Adrenal gland (tissue), 19 donors: ENCODE data around the gene AMTN. TPM values are rescaled to one million over a fixed set of nuclear protein-coding genes. Genes with fewer than 3 reads are reported as not detected.

Experiments
- DNase-seq, 7 donors: peaks; one replicate each; pipeline ENCODE4 v3.0.0-alpha.2; 2019 to 2020
- H3K27ac ChIP-seq, 5 donors: fragments of 200-600 bp; sonication (generic) in 4 of 5; 1 replicate in 3 of 5; 2 replicates in 2 of 5; pipeline versions ENCODE4 v1.5.1 to v1.8.0; 2016 to 2020; ENCODE audit warnings: mild to moderate bottlenecking in 1 of 5
- H3K27me3 ChIP-seq: fragments of 200-600 bp; 2 replicates; pipeline ENCODE4 v1.8.0; 2021
- H3K36me3 ChIP-seq, 2 donors: fragments of 200-600 bp; replicated peaks in 1 of 2; 1 replicate in 1 of 2; 2 replicates in 1 of 2; pipeline versions ENCODE4 v1.5.1 to v1.8.0; 2018 to 2022
- H3K4me1 ChIP-seq, 2 donors: fragments of 200-600 bp; replicated peaks in 1 of 2; 1 replicate in 1 of 2; 2 replicates in 1 of 2; pipeline versions ENCODE4 v1.5.1 to v1.8.0; 2018 to 2021
- H3K4me3 ChIP-seq, 4 donors: fragments of 200-600 bp; sonication (generic) in 3 of 4; one replicate each; pipeline ENCODE4 v1.5.1; 2016 to 2018
- H3K9me3 ChIP-seq, 3 donors: fragments of 200-600 bp; sonication (generic) in 1 of 3; replicated peaks in 1 of 3; 1 replicate in 2 of 3; 2 replicates in 1 of 3; pipeline versions ENCODE4 v1.5.1 to v1.8.0; 2016 to 2021
- POLR2A ChIP-seq, 2 donors: fragments of 450-650 bp; IDR thresholded peaks; one replicate each; pipeline ENCODE4 v1.6.1; 2017; ENCODE audit warnings: antibody characterized with exemption in 2 of 2, mild to moderate bottlenecking in 2 of 2, moderate library complexity in 1 of 2
- WGBS, 4 donors: extraction: QIAGEN DNeasy Blood & Tissue Kit in 2 of 4; methylation state at CpG; one replicate each; pipeline versions ENCODE4 v1.1.5 to v1.1.7; 2013 to 2017; 5-methylcytosine and 5-hydroxymethylcytosine counted together
- intact Hi-C, 2 donors: fragments of 100-400 bp; cut with DNase I; formaldehyde crosslinking; loops; one replicate each; pipeline versions ENCODE4 v1.14.1 to v1.15.0; 2022 to 2023
- long read RNA-seq, 10 donors: library from polyadenylated mRNA in 3 of 10; unstranded in 2 of 10; stranded (forward) in 1 of 10; transcript quantifications; one replicate each; pipeline ENCODE4 v2.0.0 and lab custom pipeline, GENCODE V29; 2021 to 2026
- polyA plus RNA-seq, 3 donors: library from polyadenylated mRNA; stranded (reverse); fragments of 200-250 nt in 2 of 3; fragments of 350-450 nt in 1 of 3; fragmentation: Illumina TruSeq in 1 of 3; extraction: RNeasy Lipid Tissue Mini Kit (QIAGEN cat#74804) in 1 of 3; gene quantifications; one replicate each; pipeline ENCODE4 v1.2.3, GENCODE V29; 2013 to 2014
- total RNA-seq, 9 donors: library from RNA; depleted of rRNA in 4 of 9; stranded (reverse); fragments of >200 nt in 4 of 9; fragments of 120-200 nt in 1 of 9; fragmentation: NEBNext Ultra II Directional in 1 of 9; extraction: Animal tissue kit (Norgen Biotek cat#: 25700) in 1 of 9; gene quantifications; one replicate each; pipeline versions ENCODE4 v1.1.0 to v1.2.4, GENCODE V29; 2013 to 2023
- TF ChIP-seq, protein P1 (sequence below), 6 experiments: fragments of 450-650 bp in 4 of 6; fragments of 200-600 bp in 2 of 6; sonication (generic) in 1 of 6; IDR thresholded peaks; 1 replicate in 5 of 6; 2 replicates in 1 of 6; pipeline versions ENCODE4 v1.5.1 to v1.8.0; 2016 to 2021; ENCODE audit warnings: antibody characterized with exemption in 6 of 6, mild to moderate bottlenecking in 2 of 6, moderate library complexity in 1 of 6
- donor health status: healthy with polysubstance abuse.
- donor health status: Bipolar disorder and iron deficiency.
- donor health status: DM: yes; HTN: yes; CAD: no.
- donor health status: DM: no; HTN: no; CAD: no.
- donor health status: DM: no; HTN: no; CAD: no.
- donor health status: DM: yes; HTN: yes; CAD: no.

The AMTN gene
- total RNA-seq (not detected), polyA plus RNA-seq (not detected)
- long read RNA-seq, donor 1: 0 reads
- long read RNA-seq, donor 2: 0 reads
- long read RNA-seq, donor 3: 0 reads
- long read RNA-seq, donor 4: 0 reads
- long read RNA-seq, donor 5: 0 reads
- long read RNA-seq, donor 6: 0 reads
- long read RNA-seq, donor 7: 0 reads
- long read RNA-seq, donor 8: 0 reads
- long read RNA-seq, donor 9: 0 reads
- long read RNA-seq, donor 10: 0 reads

DNA sequence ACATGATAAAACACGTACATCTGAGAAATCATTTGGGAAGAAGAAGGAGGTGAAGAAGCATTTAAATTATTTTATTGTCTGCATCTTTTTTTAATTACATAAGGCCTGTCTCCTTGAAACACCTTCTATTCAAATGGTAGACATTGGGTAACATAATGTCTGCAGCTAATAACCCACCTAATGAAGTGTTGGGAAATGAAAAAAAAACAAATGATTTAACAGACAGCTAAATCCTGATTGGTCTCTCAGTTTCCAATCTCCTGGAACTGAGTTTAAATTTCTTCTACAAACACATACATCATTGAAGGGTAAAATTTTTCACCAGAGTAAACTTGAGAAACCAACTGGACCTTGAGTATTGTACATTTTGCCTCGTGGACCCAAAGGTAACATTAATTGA, at the start of gene AMTN:
Gene AMTN, plus strand, starts transcription at position 301 of the 400 bp plus-strand sequence. CDS start 209 bp downstream, outside the sequence.
- DNase-seq: no peak
- WGBS, 4 donors: 57 to 67% (median 61%) methylated on average over 2 of the region's 2 CpGs
- no peaks in the 10 kb centered on the region for H3K4me1 ChIP-seq
- no peaks in the 10 kb centered on the region for H3K27me3 ChIP-seq
- no peak for TF ChIP-seq POLR2A (IDR thresholded peaks at IDR 0.05)
- TF ChIP-seq, protein P1, sequence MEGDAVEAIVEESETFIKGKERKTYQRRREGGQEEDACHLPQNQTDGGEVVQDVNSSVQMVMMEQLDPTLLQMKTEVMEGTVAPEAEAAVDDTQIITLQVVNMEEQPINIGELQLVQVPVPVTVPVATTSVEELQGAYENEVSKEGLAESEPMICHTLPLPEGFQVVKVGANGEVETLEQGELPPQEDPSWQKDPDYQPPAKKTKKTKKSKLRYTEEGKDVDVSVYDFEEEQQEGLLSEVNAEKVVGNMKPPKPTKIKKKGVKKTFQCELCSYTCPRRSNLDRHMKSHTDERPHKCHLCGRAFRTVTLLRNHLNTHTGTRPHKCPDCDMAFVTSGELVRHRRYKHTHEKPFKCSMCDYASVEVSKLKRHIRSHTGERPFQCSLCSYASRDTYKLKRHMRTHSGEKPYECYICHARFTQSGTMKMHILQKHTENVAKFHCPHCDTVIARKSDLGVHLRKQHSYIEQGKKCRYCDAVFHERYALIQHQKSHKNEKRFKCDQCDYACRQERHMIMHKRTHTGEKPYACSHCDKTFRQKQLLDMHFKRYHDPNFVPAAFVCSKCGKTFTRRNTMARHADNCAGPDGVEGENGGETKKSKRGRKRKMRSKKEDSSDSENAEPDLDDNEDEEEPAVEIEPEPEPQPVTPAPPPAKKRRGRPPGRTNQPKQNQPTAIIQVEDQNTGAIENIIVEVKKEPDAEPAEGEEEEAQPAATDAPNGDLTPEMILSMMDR (IDR thresholded peaks at IDR 0.05): no peak
- no peak within 1 kb of the TSS for H3K27ac ChIP-seq
- no peaks in the 10 kb centered on the region for H3K9me3 ChIP-seq
- H3K36me3 ChIP-seq: no peaks in the 10 kb centered on the region
- intact Hi-C loops: no loop called here
- H3K4me3 ChIP-seq: no peak within 1 kb of the TSS

- Histone ChIP-seq H3K27ac (no peak within 1 kb of the TSS), H3K27me3 (no peaks in the 10 kb centered on the region), H3K4me1 (no peaks in the 10 kb centered on the region), H3K36me3 (no peaks in the 10 kb centered on the region), H3K9me3 (no peaks in the 10 kb centered on the region), H3K4me3 (no peak within 1 kb of the TSS)
- DNase-seq: no peak
- TF ChIP-seq, protein P1 (IDR thresholded peaks at IDR 0.05): no peak
- TF ChIP-seq POLR2A (IDR thresholded peaks at IDR 0.05): no peak
- intact Hi-C loops: no loop called here
- WGBS, 4 donors: 63 to 76% (median 69%) methylated on average over 4 of the region's 4 CpGs
These were observed 46.5 kb upstream of the AMTN start, which contains the start of gene MUC7 for GRCh38 chr4:70471897-70472296. Gene MUC7, plus strand, starts transcription at chr4:70472197. Its CDS starts 1,825 bp downstream, at chr4:70474022.

GRCh38 chr4:70473679-70474078, 44.7 kb upstream of the AMTN start:
- Histone ChIP-seq H3K9me3 (no peaks in the 10 kb centered on the region), H3K4me1 (no peaks in the 10 kb centered on the region), H3K4me3 (no peak overlapping the region), H3K27ac (no peak overlapping the region), H3K27me3 (no peaks in the 10 kb centered on the region), H3K36me3 (no peaks in the 10 kb centered on the region)
- intact Hi-C loops: no loop called here
- TF ChIP-seq, protein P1 (IDR thresholded peaks at IDR 0.05): no peak
- TF ChIP-seq POLR2A (IDR thresholded peaks at IDR 0.05): no peak
- WGBS, 4 donors: 79 to 88% (median 86%) methylated on average over 4 of the region's 4 CpGs
- no peak for DNase-seq

DNA sequence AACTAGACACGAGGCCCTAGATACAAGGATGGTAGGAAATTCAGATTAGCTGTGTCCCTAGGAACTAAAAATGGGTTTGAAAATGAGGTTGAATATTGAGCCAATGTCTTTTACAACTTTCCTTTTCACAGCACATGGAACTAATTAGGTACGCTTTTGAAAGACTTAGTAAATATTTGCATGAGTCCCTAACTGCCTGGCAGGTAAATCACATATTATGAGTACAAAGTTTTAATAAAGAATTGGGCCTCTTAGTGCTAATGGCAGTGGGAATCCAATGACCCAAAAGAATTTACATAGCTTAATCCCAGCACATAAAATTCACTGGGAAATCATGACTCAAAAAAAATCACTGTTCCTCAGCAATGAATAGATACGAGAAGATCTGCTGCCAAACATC, 29.6 kb upstream of the AMTN start:
- Histone ChIP-seq H3K4me1 (no peaks in the 10 kb centered on the region), H3K4me3 (no peak overlapping the region), H3K27ac (no peak overlapping the region), H3K36me3 (no peaks in the 10 kb centered on the region), H3K27me3 (no peaks in the 10 kb centered on the region), H3K9me3 (no peaks in the 10 kb centered on the region)
- TF ChIP-seq, protein P1 (IDR thresholded peaks at IDR 0.05): no peak
- TF ChIP-seq POLR2A (IDR thresholded peaks at IDR 0.05): no peak
- intact Hi-C loops: no loop called here
- no peak for DNase-seq
- WGBS, 4 donors: 70 to 75% (median 73%) methylated on average over 3 of the region's 3 CpGs
